ACHN (cell line): Measurements from ENCODE around the gene EEPD1.
"Not testable (repeated sequence)": the region's sequence is repeated elsewhere in the genome, so short reads cannot be mapped to it uniquely, and the experiment has no call there.

Experiments used
- DNase-seq: peaks from one replicate; pipeline ENCODE4 v3.0.0-alpha.2; 2015
- in situ Hi-C: cut with HindIII; loops from 2 replicates; pipeline ENCODE4 v1.10.0; 2017; ENCODE audit warnings: low sequenced_read_pairs, low pct_ligation_motif_present, low pct_unique_long_range_greater_than_20kb

The EEPD1 gene

GRCh38 chr7:36315309-36315944 is 162.4 kb downstream of the EEPD1 start:
- in situ Hi-C loops, result no loop called here

GRCh38 chr7:36316319-36316718 is 163.3 kb downstream of the EEPD1 start:
- in situ Hi-C loops, result no loop called here

More at GRCh38 chr7:36315309-36315944, 162.4 kb downstream of the EEPD1 start:
- no peak for DNase-seq

GRCh38 chr7:36317276-36317675 is 164.2 kb downstream of the EEPD1 start:
- DNase-seq, result no peak
- in situ Hi-C loops, result no loop called here

More at GRCh38 chr7:36316319-36316718, 163.3 kb downstream of the EEPD1 start:
- no peak for DNase-seq

GRCh38 chr7:36318116-36318515 is 165.1 kb downstream of the EEPD1 start:
- in situ Hi-C loops, result no loop called here
- no peak for DNase-seq

GRCh38 chr7:36321284-36321683 is 168.2 kb downstream of the EEPD1 start:
- DNase-seq, in situ Hi-C loops: not testable (repeated sequence)

- in situ Hi-C loops, result no loop called here
- no peak for DNase-seq
These were observed 183.3 kb downstream of the EEPD1 start for GRCh38 chr7:36336390-36336789.

- no peak for DNase-seq
- in situ Hi-C loops, result no loop called here
These were observed 185.2 kb downstream of the EEPD1 start for GRCh38 chr7:36338256-36338655.

- no peak for DNase-seq
- in situ Hi-C loops, result no loop called here
These were observed 190.5 kb downstream of the EEPD1 start for GRCh38 chr7:36343548-36343947.

- DNase-seq, result no peak
- in situ Hi-C loops, result no loop called here
These were observed 191.6 kb downstream of the EEPD1 start for GRCh38 chr7:36344622-36345021.

GRCh38 chr7:36346260-36346831 is 193.3 kb downstream of the EEPD1 start:
- no peak for DNase-seq
- in situ Hi-C loops, result no loop called here

- DNase-seq, result no peak
- in situ Hi-C loops, result no loop called here
These were observed 195.2 kb downstream of the EEPD1 start for GRCh38 chr7:36348256-36348655.

GRCh38 chr7:36348771-36349170 is 195.7 kb downstream of the EEPD1 start:
- in situ Hi-C loops, result no loop called here
- no peak for DNase-seq

- in situ Hi-C loops, result no loop called here
- no peak for DNase-seq
These were observed 196.6 kb downstream of the EEPD1 start for GRCh38 chr7:36349626-36350025.
